ENCODE measurements around the gene TMC5.

TMC5 gene

GRCh38 chr16:19523559-19524355 is 106.1 kb downstream of the TMC5 start, which contains the start of gene CCP110:
Gene CCP110 (plus strand): TSS chr16:19523942. CDS start chr16:19527882, 3,940 bp downstream.
- Histone ChIP-seq H3K27me3 (ENCODE audit: insufficient read depth, poor library complexity, severe bottlenecking) (no peaks in the 10 kb centered on the region), H3K36me3 (ENCODE audit: low read depth) (peaks cover 25% of the 10 kb centered on the region), H3K4me1 (ENCODE audit: insufficient read depth, poor library complexity, severe bottlenecking) (peaks cover 5% of the 10 kb centered on the region), H3K9me3 (ENCODE audit: severe bottlenecking) (no peaks in the 10 kb centered on the region), H3K27ac (ENCODE audit: poor library complexity, severe bottlenecking) (peak within 1 kb of the TSS; percentile 43), H3K4me3 (ENCODE audit: severe bottlenecking) (peak within 1 kb of the TSS; percentile 85)
- DNase-seq (ENCODE audit: low spot score) (peak; percentile 97), ATAC-seq (ENCODE audit: low read depth) (peak; percentile 85)
- TF ChIP-seq CTCF (IDR thresholded peaks at IDR 0.05; ENCODE audit: poor library complexity, severe bottlenecking): no peak

GRCh38 chr16:19524356-19524615 is 106.6 kb downstream of the TMC5 start:
- peak overlapping the region; percentile 43 for H3K27ac ChIP-seq (ENCODE audit: poor library complexity, severe bottlenecking)
- DNase-seq (ENCODE audit: low spot score): no peak
- TF ChIP-seq CTCF (IDR thresholded peaks at IDR 0.05; ENCODE audit: poor library complexity, severe bottlenecking): no peak
- H3K27me3 ChIP-seq (ENCODE audit: insufficient read depth, poor library complexity, severe bottlenecking): no peaks in the 10 kb centered on the region
- no peaks in the 10 kb centered on the region for H3K9me3 ChIP-seq (ENCODE audit: severe bottlenecking)
- peaks cover 30% of the 10 kb centered on the region for H3K36me3 ChIP-seq (ENCODE audit: low read depth)
- ATAC-seq (ENCODE audit: low read depth): no peak
- peaks cover 5% of the 10 kb centered on the region for H3K4me1 ChIP-seq (ENCODE audit: insufficient read depth, poor library complexity, severe bottlenecking)
- H3K4me3 ChIP-seq (ENCODE audit: severe bottlenecking): peak overlapping the region; percentile 85

- ATAC-seq (ENCODE audit: low read depth) (no peak), DNase-seq (ENCODE audit: low spot score) (no peak)
- H3K4me1 ChIP-seq (ENCODE audit: insufficient read depth, poor library complexity, severe bottlenecking): peaks cover 5% of the 10 kb centered on the region
- H3K27ac ChIP-seq (ENCODE audit: poor library complexity, severe bottlenecking): peak overlapping the region; percentile 43
- H3K36me3 ChIP-seq (ENCODE audit: low read depth): peaks cover 31% of the 10 kb centered on the region
- H3K9me3 ChIP-seq (ENCODE audit: severe bottlenecking): no peaks in the 10 kb centered on the region
- TF ChIP-seq CTCF (IDR thresholded peaks at IDR 0.05; ENCODE audit: poor library complexity, severe bottlenecking): no peak
- H3K4me3 ChIP-seq (ENCODE audit: severe bottlenecking): peak overlapping the region; percentile 85
- no peaks in the 10 kb centered on the region for H3K27me3 ChIP-seq (ENCODE audit: insufficient read depth, poor library complexity, severe bottlenecking)
These were observed 107.1 kb downstream of the TMC5 start for GRCh38 chr16:19524616-19525384.

DNA sequence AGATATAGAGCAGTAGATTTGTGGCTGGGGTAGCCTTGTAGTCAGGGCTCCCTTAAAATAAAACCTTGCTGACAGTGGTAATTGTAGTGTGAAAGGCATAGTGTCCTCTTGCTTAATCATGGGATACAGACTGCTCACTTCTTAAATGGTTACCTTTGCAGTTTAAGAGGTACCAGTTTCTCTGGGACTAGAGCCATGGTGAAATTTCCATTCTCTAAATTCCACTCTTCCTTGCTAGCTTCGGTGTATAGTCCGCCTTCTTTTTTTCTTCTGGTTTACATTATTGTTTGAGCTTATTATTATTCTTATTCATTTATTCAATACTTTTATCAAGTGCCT is 107.7 kb downstream of the TMC5 start:
- Histone ChIP-seq H3K27ac (ENCODE audit: poor library complexity, severe bottlenecking) (peak overlapping the region; percentile 43), H3K9me3 (ENCODE audit: severe bottlenecking) (no peaks in the 10 kb centered on the region), H3K4me1 (ENCODE audit: insufficient read depth, poor library complexity, severe bottlenecking) (peaks cover 5% of the 10 kb centered on the region), H3K36me3 (ENCODE audit: low read depth) (peaks cover 33% of the 10 kb centered on the region), H3K4me3 (ENCODE audit: severe bottlenecking) (peak overlapping the region; percentile 85), H3K27me3 (ENCODE audit: insufficient read depth, poor library complexity, severe bottlenecking) (no peaks in the 10 kb centered on the region)
- TF ChIP-seq CTCF (IDR thresholded peaks at IDR 0.05; ENCODE audit: poor library complexity, severe bottlenecking): no peak
- no peak for DNase-seq (ENCODE audit: low spot score)
- no peak for ATAC-seq (ENCODE audit: low read depth)

DNA sequence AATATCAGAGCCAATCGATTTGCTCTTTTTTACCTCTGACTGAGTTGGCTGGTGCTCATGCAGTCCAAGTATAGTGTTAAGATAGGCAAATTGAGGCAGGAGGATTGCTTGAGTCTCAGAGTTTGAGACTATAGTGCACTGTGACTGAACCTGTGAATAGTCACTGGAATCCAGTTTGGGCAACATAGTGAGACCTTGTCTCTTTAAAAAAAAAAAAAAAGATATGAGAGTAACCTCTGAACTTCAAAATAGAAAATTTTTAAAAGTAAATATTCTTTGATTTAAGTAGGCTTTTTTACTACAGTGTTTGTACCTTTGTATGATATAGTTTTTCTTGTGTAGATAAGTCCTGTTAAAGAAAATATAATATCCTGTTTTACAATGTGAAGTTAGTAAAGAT is 109.5 kb downstream of the TMC5 start:
- H3K4me3 ChIP-seq (ENCODE audit: severe bottlenecking): no peak overlapping the region
- H3K4me1 ChIP-seq (ENCODE audit: insufficient read depth, poor library complexity, severe bottlenecking): peaks cover 5% of the 10 kb centered on the region
- DNase-seq (ENCODE audit: low spot score) (no peak), ATAC-seq (ENCODE audit: low read depth) (no peak)
- no peak overlapping the region for H3K27ac ChIP-seq (ENCODE audit: poor library complexity, severe bottlenecking)
- peaks cover 44% of the 10 kb centered on the region for H3K36me3 ChIP-seq (ENCODE audit: low read depth)
- no peak for TF ChIP-seq CTCF (IDR thresholded peaks at IDR 0.05; ENCODE audit: poor library complexity, severe bottlenecking)
- H3K27me3 ChIP-seq (ENCODE audit: insufficient read depth, poor library complexity, severe bottlenecking): no peaks in the 10 kb centered on the region
- no peaks in the 10 kb centered on the region for H3K9me3 ChIP-seq (ENCODE audit: severe bottlenecking)

Data from RWPE2 (cell line).